Measurements from ENCODE around the gene RIC8A. TPM values are rescaled to one million over a fixed set of nuclear protein-coding genes. Genes with fewer than 3 reads are reported as not detected.

Gene RIC8A
- total RNA-seq, 1 experiment from 2014 or later: 56.2 TPM

- no peaks in the 10 kb centered on the region for H3K9me2 ChIP-seq (replicated peaks; ENCODE audit: insufficient read depth, low read length)
- H3K4me3 ChIP-seq (ENCODE audit: low read length): no peak overlapping the region
- peaks cover 25% of the 10 kb centered on the region for H3K36me3 ChIP-seq (ENCODE audit: insufficient read depth, low read length)
- H3K9me3 ChIP-seq (ENCODE audit: low read length): no peaks in the 10 kb centered on the region
- H3K4me2 ChIP-seq (ENCODE audit: low read depth, low read length, poor library complexity, severe bottlenecking): no peak overlapping the region
- peaks cover 15% of the 10 kb centered on the region for H3K4me1 ChIP-seq (ENCODE audit: low read length)
- DNase-seq: no peak
- peaks cover 40% of the 10 kb centered on the region for H3K79me2 ChIP-seq (ENCODE audit: low read length)
- H3K27ac ChIP-seq (ENCODE audit: low read length): no peak overlapping the region
- H2AFZ ChIP-seq (ENCODE audit: low read length): no peak overlapping the region
- H3K9ac ChIP-seq (ENCODE audit: low read length): no peak overlapping the region
- peaks cover 15% of the 10 kb centered on the region; the same call in 1 of the 2 replicates for H4K20me1 ChIP-seq (ENCODE audit: insufficient read depth, low read depth, low read length)
- no peaks in the 10 kb centered on the region for H3K27me3 ChIP-seq (ENCODE audit: low read length)
Observed at GRCh38 chr11:212150-213100, 4.9 kb downstream of the RIC8A start.

GRCh38 chr11:213111-213510, 5.6 kb downstream of the RIC8A start:
- no peak overlapping the region for H3K9ac ChIP-seq (ENCODE audit: low read length)
- H2AFZ ChIP-seq (ENCODE audit: low read length): no peak overlapping the region
- H4K20me1 ChIP-seq (ENCODE audit: insufficient read depth, low read depth, low read length): peaks cover 15% of the 10 kb centered on the region; the same call in 1 of the 2 replicates
- H3K9me3 ChIP-seq (ENCODE audit: low read length): no peaks in the 10 kb centered on the region
- no peak overlapping the region for H3K4me2 ChIP-seq (ENCODE audit: low read depth, low read length, poor library complexity, severe bottlenecking)
- H3K27ac ChIP-seq (ENCODE audit: low read length): no peak overlapping the region
- H3K4me1 ChIP-seq (ENCODE audit: low read length): peaks cover 15% of the 10 kb centered on the region
- peaks cover 25% of the 10 kb centered on the region for H3K36me3 ChIP-seq (ENCODE audit: insufficient read depth, low read length)
- peaks cover 37% of the 10 kb centered on the region for H3K79me2 ChIP-seq (ENCODE audit: low read length)
- H3K27me3 ChIP-seq (ENCODE audit: low read length): no peaks in the 10 kb centered on the region
- no peak for DNase-seq
- H3K4me3 ChIP-seq (ENCODE audit: low read length): no peak overlapping the region
- no peaks in the 10 kb centered on the region for H3K9me2 ChIP-seq (replicated peaks; ENCODE audit: insufficient read depth, low read length)

GRCh38 chr11:214083-214482, 6.6 kb downstream of the RIC8A start:
- Histone ChIP-seq H3K4me1 (ENCODE audit: low read length) (peaks cover 15% of the 10 kb centered on the region), H2AFZ (ENCODE audit: low read length) (no peak overlapping the region), H3K9ac (ENCODE audit: low read length) (no peak overlapping the region), H4K20me1 (ENCODE audit: insufficient read depth, low read depth, low read length) (peaks cover 14% of the 10 kb centered on the region; the same call in 1 of the 2 replicates), H3K36me3 (ENCODE audit: insufficient read depth, low read length) (peaks cover 25% of the 10 kb centered on the region), H3K79me2 (ENCODE audit: low read length) (peaks cover 29% of the 10 kb centered on the region), H3K4me3 (ENCODE audit: low read length) (no peak overlapping the region), H3K9me3 (ENCODE audit: low read length) (no peaks in the 10 kb centered on the region), H3K9me2 (replicated peaks; ENCODE audit: insufficient read depth, low read length) (no peaks in the 10 kb centered on the region), H3K27me3 (ENCODE audit: low read length) (no peaks in the 10 kb centered on the region), H3K27ac (ENCODE audit: low read length) (no peak overlapping the region), H3K4me2 (ENCODE audit: low read depth, low read length, poor library complexity, severe bottlenecking) (no peak overlapping the region)
- DNase-seq: no peak

- no peaks in the 10 kb centered on the region for H3K4me1 ChIP-seq (ENCODE audit: low read length)
- H3K36me3 ChIP-seq (ENCODE audit: insufficient read depth, low read length): peaks cover 19% of the 10 kb centered on the region
- DNase-seq: no peak
- no peaks in the 10 kb centered on the region for H3K9me3 ChIP-seq (ENCODE audit: low read length)
- H3K9ac ChIP-seq (ENCODE audit: low read length): no peak overlapping the region
- no peak overlapping the region for H3K4me3 ChIP-seq (ENCODE audit: low read length)
- no peaks in the 10 kb centered on the region for H4K20me1 ChIP-seq (ENCODE audit: insufficient read depth, low read depth, low read length)
- no peak overlapping the region for H3K4me2 ChIP-seq (ENCODE audit: low read depth, low read length, poor library complexity, severe bottlenecking)
- no peaks in the 10 kb centered on the region for H3K9me2 ChIP-seq (replicated peaks; ENCODE audit: insufficient read depth, low read length)
- peaks cover 14% of the 10 kb centered on the region for H3K79me2 ChIP-seq (ENCODE audit: low read length)
- no peak overlapping the region for H2AFZ ChIP-seq (ENCODE audit: low read length)
- no peak overlapping the region for H3K27ac ChIP-seq (ENCODE audit: low read length)
- no peaks in the 10 kb centered on the region for H3K27me3 ChIP-seq (ENCODE audit: low read length)
Observed at GRCh38 chr11:215581-216037, 8.1 kb downstream of the RIC8A start.

GRCh38 chr11:216081-216974, 8.8 kb downstream of the RIC8A start:
- H3K9me3 ChIP-seq (ENCODE audit: low read length): no peaks in the 10 kb centered on the region
- DNase-seq: no peak
- H4K20me1 ChIP-seq (ENCODE audit: insufficient read depth, low read depth, low read length): no peaks in the 10 kb centered on the region
- H3K4me1 ChIP-seq (ENCODE audit: low read length): no peaks in the 10 kb centered on the region
- H3K27ac ChIP-seq (ENCODE audit: low read length): no peak overlapping the region
- no peak overlapping the region for H2AFZ ChIP-seq (ENCODE audit: low read length)
- peaks cover 11% of the 10 kb centered on the region for H3K36me3 ChIP-seq (ENCODE audit: insufficient read depth, low read length)
- H3K9me2 ChIP-seq (replicated peaks; ENCODE audit: insufficient read depth, low read length): no peaks in the 10 kb centered on the region
- H3K79me2 ChIP-seq (ENCODE audit: low read length): peaks cover 7% of the 10 kb centered on the region
- H3K4me3 ChIP-seq (ENCODE audit: low read length): no peak overlapping the region
- no peaks in the 10 kb centered on the region for H3K27me3 ChIP-seq (ENCODE audit: low read length)
- H3K9ac ChIP-seq (ENCODE audit: low read length): no peak overlapping the region
- H3K4me2 ChIP-seq (ENCODE audit: low read depth, low read length, poor library complexity, severe bottlenecking): no peak overlapping the region

GRCh38 chr11:217704-218103, 10.2 kb downstream of the RIC8A start:
- no peak overlapping the region for H2AFZ ChIP-seq (ENCODE audit: low read length)
- H3K36me3 ChIP-seq (ENCODE audit: insufficient read depth, low read length): peaks cover 10% of the 10 kb centered on the region
- no peak for DNase-seq
- no peak overlapping the region for H3K9ac ChIP-seq (ENCODE audit: low read length)
- H3K9me3 ChIP-seq (ENCODE audit: low read length): no peaks in the 10 kb centered on the region
- no peaks in the 10 kb centered on the region for H4K20me1 ChIP-seq (ENCODE audit: insufficient read depth, low read depth, low read length)
- H3K79me2 ChIP-seq (ENCODE audit: low read length): no peaks in the 10 kb centered on the region
- H3K4me3 ChIP-seq (ENCODE audit: low read length): no peak overlapping the region
- no peak overlapping the region for H3K4me2 ChIP-seq (ENCODE audit: low read depth, low read length, poor library complexity, severe bottlenecking)
- no peaks in the 10 kb centered on the region for H3K27me3 ChIP-seq (ENCODE audit: low read length)
- H3K4me1 ChIP-seq (ENCODE audit: low read length): no peaks in the 10 kb centered on the region
- no peaks in the 10 kb centered on the region for H3K9me2 ChIP-seq (replicated peaks; ENCODE audit: insufficient read depth, low read length)
- H3K27ac ChIP-seq (ENCODE audit: low read length): no peak overlapping the region

- Histone ChIP-seq H3K4me3 (ENCODE audit: low read length) (no peak overlapping the region), H3K36me3 (ENCODE audit: insufficient read depth, low read length) (peaks cover 6% of the 10 kb centered on the region), H2AFZ (ENCODE audit: low read length) (no peak overlapping the region), H3K9me3 (ENCODE audit: low read length) (no peaks in the 10 kb centered on the region), H3K79me2 (ENCODE audit: low read length) (no peaks in the 10 kb centered on the region), H3K9me2 (replicated peaks; ENCODE audit: insufficient read depth, low read length) (no peaks in the 10 kb centered on the region), H4K20me1 (ENCODE audit: insufficient read depth, low read depth, low read length) (no peaks in the 10 kb centered on the region), H3K27ac (ENCODE audit: low read length) (no peak overlapping the region), H3K4me2 (ENCODE audit: low read depth, low read length, poor library complexity, severe bottlenecking) (no peak overlapping the region), H3K27me3 (ENCODE audit: low read length) (no peaks in the 10 kb centered on the region), H3K9ac (ENCODE audit: low read length) (no peak overlapping the region), H3K4me1 (ENCODE audit: low read length) (no peaks in the 10 kb centered on the region)
- no peak for DNase-seq
Observed at GRCh38 chr11:218815-219593, 11.5 kb downstream of the RIC8A start.

Measured in Karpas-422 (cell line).